H1 (cell line): ENCODE results near the gene GRID2. TPM values are rescaled to one million over a fixed set of nuclear protein-coding genes. Genes with fewer than 3 reads are reported as not detected.

Source experiments
- MAFK ChIP-seq: IDR thresholded peaks from 2 replicates; pipeline ENCODE4 v1.6.1; 2012; ENCODE audit warnings: low read depth, mild to moderate bottlenecking, improper control_type of control experiment, low read length
- NRF1 ChIP-seq: IDR thresholded peaks from 2 replicates; pipeline ENCODE4 v1.6.1; 2011; ENCODE audit warnings: mild to moderate bottlenecking, low read depth, low read length, improper control_type of control experiment
- SAP30 ChIP-seq: fragments of 300-600 bp; sonication (generic); IDR thresholded peaks from 2 replicates; pipeline ENCODE4 v1.7.1; 2012; ENCODE audit warnings: low read length, moderate library complexity, mild to moderate bottlenecking, inconsistent platforms; ENCODE audit not compliant: insufficient read depth, insufficient replicate concordance
- polyA plus RNA-seq, 7 experiments: library from polyadenylated mRNA; depleted of rRNA in 3 of 7; stranded (reverse) in 5 of 7; unstranded in 2 of 7; fragments of >200 nt in 5 of 7; fragments of 200-250 nt in 2 of 7; gene quantifications; 1 replicate in 5 of 7; 2 replicates in 1 of 7; 4 replicates in 1 of 7; pipeline versions ENCODE4 v1.2.1 to v1.2.3, GENCODE V29; 2011 to 2013; ENCODE audit warnings: missing spikeins in 2 of 7, mixed read lengths in 2 of 7
- total RNA-seq: library from RNA; stranded (reverse); fragmentation: NEBNext Ultra II Directional; extraction: Animal tissue kit (Norgen Biotek cat#: 25700); gene quantifications from 2 replicates; pipeline ENCODE4 v1.2.1, GENCODE V29; 2021

GRID2 gene
- total and polyA plus RNA-seq, 2 of the 8 experiments (the other 6 are each of a cell fraction or from before 2014, with no cell fraction given) = 31.1 to 81.9 TPM

GRCh38 chr4:92477298-92477697 lies 173.5 kb downstream of the GRID2 start (continued):
- no peak for TF ChIP-seq NRF1
- TF ChIP-seq SAP30 = no peak
- TF ChIP-seq MAFK = no peak
